ENCODE results near the gene STXBP3.

- TF ChIP-seq CTCF (IDR thresholded peaks at IDR 0.05) = no peak
- no peak for TF ChIP-seq POLR2A (IDR thresholded peaks at IDR 0.05)
These were observed 2.6 kb downstream of the STXBP3 start for GRCh38 chr1:108749081-108749480.
